ENCODE measurements around the gene PTS.

- TF ChIP-seq POLR2AphosphoS5 (IDR thresholded peaks at IDR 0.05; ENCODE audit: borderline replicate concordance, low read depth, low read length): no peak
- no peak for TF ChIP-seq EZH2 (IDR thresholded peaks at IDR 0.05)
These were observed 21.0 kb downstream of the PTS start for GRCh38 chr11:112247201-112247600.

Data from SK-N-MC (cell line).